ENCODE results near the gene NME7. TPM values are rescaled to one million over a fixed set of nuclear protein-coding genes. Genes with fewer than 3 reads are reported as not detected.
"Not testable (repeated sequence)": the region's sequence is repeated elsewhere in the genome, so short reads cannot be mapped to it uniquely, and the experiment has no call there.

NME7 gene
- total RNA-seq, 4 donors from 2014 or later = 14.1 to 42.6 (median 25.0) TPM

GRCh38 chr1:169360415-169360814 is 7.2 kb downstream of the NME7 start:
- intact Hi-C loops (cut with DNase I; ENCODE audit: low total_unique reads) = no loop called here
- DNase-seq = no peak
- Histone ChIP-seq H3K4me3 (no peak overlapping the region), H3K36me3 (no peaks in the 10 kb centered on the region), H3K27ac (no peak overlapping the region), H3K9me3 (no peaks in the 10 kb centered on the region), H3K4me1 (no peaks in the 10 kb centered on the region), H3K27me3 (no peaks in the 10 kb centered on the region)
- no peak for TF ChIP-seq POLR2A (IDR thresholded peaks at IDR 0.05)
- TF ChIP-seq CTCF (IDR thresholded peaks at IDR 0.05) = no peak

GRCh38 chr1:169348383-169349036 is 19.1 kb downstream of the NME7 start:
- H3K27ac ChIP-seq = no peak overlapping the region
- DNase-seq = no peak
- no peaks in the 10 kb centered on the region for H3K27me3 ChIP-seq
- TF ChIP-seq CTCF (IDR thresholded peaks at IDR 0.05) = peak; percentile 68 to 85 (median 75)
- no peak for TF ChIP-seq POLR2A (IDR thresholded peaks at IDR 0.05)
- no peaks in the 10 kb centered on the region for H3K9me3 ChIP-seq
- H3K4me1 ChIP-seq = peaks cover 0 to 7% of the 10 kb centered on the region in 2 donors
- H3K4me3 ChIP-seq = no peak overlapping the region
- H3K36me3 ChIP-seq = no peaks in the 10 kb centered on the region
- intact Hi-C loops (cut with DNase I; ENCODE audit: low total_unique reads) = loop anchor here (10.0 kb wide), 1 partner anchor 744 kb away; no protein-coding TSS in a partner anchor

GRCh38 chr1:169347688-169348382 is 19.8 kb downstream of the NME7 start:
- no peak for DNase-seq
- no peak overlapping the region for H3K27ac ChIP-seq
- H3K27me3 ChIP-seq = no peaks in the 10 kb centered on the region
- TF ChIP-seq CTCF (IDR thresholded peaks at IDR 0.05) = no peak
- no peak for TF ChIP-seq POLR2A (IDR thresholded peaks at IDR 0.05)
- H3K36me3 ChIP-seq = no peaks in the 10 kb centered on the region
- peaks cover 0 to 7% of the 10 kb centered on the region in 2 donors for H3K4me1 ChIP-seq
- intact Hi-C loops (cut with DNase I; ENCODE audit: low total_unique reads) = loop anchor here (10.0 kb wide), 1 partner anchor 743 kb away; no protein-coding TSS in a partner anchor
- no peaks in the 10 kb centered on the region for H3K9me3 ChIP-seq
- H3K4me3 ChIP-seq = no peak overlapping the region

- H3K27me3 ChIP-seq = no peaks in the 10 kb centered on the region
- no peak overlapping the region for H3K4me3 ChIP-seq
- TF ChIP-seq CTCF (IDR thresholded peaks at IDR 0.05) = no peak
- TF ChIP-seq POLR2A (IDR thresholded peaks at IDR 0.05) = no peak
- H3K9me3 ChIP-seq = no peaks in the 10 kb centered on the region
- H3K4me1 ChIP-seq = peaks cover 0 to 7% of the 10 kb centered on the region in 2 donors
- no peak overlapping the region for H3K27ac ChIP-seq
- intact Hi-C loops (cut with DNase I; ENCODE audit: low total_unique reads) = loop anchor here (10.0 kb wide), 1 partner anchor 741 kb away; no protein-coding TSS in a partner anchor
- no peaks in the 10 kb centered on the region for H3K36me3 ChIP-seq
- DNase-seq = no peak
Measured at GRCh38 chr1:169346036-169346589, 21.5 kb downstream of the NME7 start.

GRCh38 chr1:169345511-169345910 is 22.1 kb downstream of the NME7 start:
- no peak overlapping the region for H3K4me3 ChIP-seq
- H3K9me3 ChIP-seq = no peaks in the 10 kb centered on the region
- TF ChIP-seq CTCF (IDR thresholded peaks at IDR 0.05) (no peak), POLR2A (IDR thresholded peaks at IDR 0.05) (no peak)
- no peaks in the 10 kb centered on the region for H3K27me3 ChIP-seq
- intact Hi-C loops (cut with DNase I; ENCODE audit: low total_unique reads) = loop anchor here (10.0 kb wide), 1 partner anchor 741 kb away; no protein-coding TSS in a partner anchor
- peaks cover 0 to 7% of the 10 kb centered on the region in 2 donors for H3K4me1 ChIP-seq
- DNase-seq = no peak
- H3K36me3 ChIP-seq = no peaks in the 10 kb centered on the region
- no peak overlapping the region for H3K27ac ChIP-seq

- H3K36me3 ChIP-seq, DNase-seq, H3K4me1 ChIP-seq, H3K9me3 ChIP-seq, H3K27ac ChIP-seq, H3K27me3 ChIP-seq, H3K4me3 ChIP-seq: not testable (repeated sequence)
- intact Hi-C loops (cut with DNase I; ENCODE audit: low total_unique reads) = loop anchor here (10.0 kb wide), 1 partner anchor 737 kb away; no protein-coding TSS in a partner anchor
Measured at GRCh38 chr1:169342096-169342495, 25.5 kb downstream of the NME7 start.
